ELF-1 (cell line): Measurements from ENCODE around the gene BATF3.
A peak's percentile ranks its signal among the peaks of the same experiment; 100 is the strongest.
"Not testable (repeated sequence)": the region's sequence is repeated elsewhere in the genome, so short reads cannot be mapped to it uniquely, and the experiment has no call there.

ENCODE experiments used
- DNase-seq: peaks from one replicate; pipeline ENCODE4 v3.0.0-alpha.2; 2016; ENCODE audit warnings: low read depth, low spot score

Gene BATF3, protein sequence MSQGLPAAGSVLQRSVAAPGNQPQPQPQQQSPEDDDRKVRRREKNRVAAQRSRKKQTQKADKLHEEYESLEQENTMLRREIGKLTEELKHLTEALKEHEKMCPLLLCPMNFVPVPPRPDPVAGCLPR

DNA sequence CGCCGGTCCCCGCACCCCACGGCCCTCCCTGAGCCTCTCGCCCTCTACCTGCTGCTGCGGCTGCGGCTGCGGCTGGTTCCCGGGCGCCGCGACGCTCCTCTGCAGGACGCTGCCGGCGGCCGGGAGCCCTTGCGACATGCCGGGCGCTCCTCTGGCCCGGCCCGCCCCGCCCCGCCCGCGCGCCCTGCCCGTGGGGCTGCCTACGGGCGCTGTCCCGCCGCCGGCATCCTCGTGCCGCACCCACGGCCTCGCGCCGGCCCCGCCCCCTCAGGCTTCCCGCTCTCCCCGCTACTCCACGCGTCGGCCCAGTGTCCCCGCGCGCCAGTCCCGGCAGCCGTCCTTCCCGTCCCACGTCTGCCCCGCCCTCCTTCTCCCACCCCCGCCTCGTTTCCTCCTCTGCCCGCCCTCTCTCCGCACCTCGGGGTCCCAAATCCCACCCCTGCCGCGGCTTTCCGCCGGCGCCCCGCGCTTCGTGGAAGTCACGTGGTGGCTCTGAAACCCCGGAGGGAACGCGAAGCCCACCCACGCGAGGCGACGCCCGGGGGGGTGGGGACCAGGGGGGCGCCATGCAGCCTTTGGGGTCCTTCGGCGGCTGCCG lies at the start of gene BATF3:
Gene BATF3 (minus strand): TSS at position 216 of the 598 bp plus-strand sequence. CDS start 78 bp downstream, at position 138.
- DNase-seq, result no peak

- DNase-seq, result no peak
Observed at GRCh38 chr1:212746546-212746945, 46.9 kb upstream of the BATF3 start.

DNA sequence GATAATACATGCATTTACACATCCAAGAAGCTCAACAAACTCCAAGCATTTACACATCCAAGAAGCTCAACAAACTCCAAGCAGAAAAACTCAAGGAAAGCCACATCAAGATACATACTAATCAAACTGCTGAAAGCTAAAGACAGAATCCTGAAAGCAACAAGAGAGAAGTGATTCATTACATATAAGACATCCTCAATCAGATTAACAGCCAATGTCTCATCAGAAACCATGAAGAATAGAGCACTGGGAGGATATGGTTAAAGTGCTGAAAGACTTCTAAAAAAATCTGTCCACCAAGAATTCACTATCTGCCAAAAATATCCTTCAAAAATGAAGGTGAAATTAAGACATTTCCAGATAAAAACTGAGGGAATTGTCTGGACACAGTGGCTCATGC lies 45.7 kb upstream of the BATF3 start:
- no peak for DNase-seq

DNA sequence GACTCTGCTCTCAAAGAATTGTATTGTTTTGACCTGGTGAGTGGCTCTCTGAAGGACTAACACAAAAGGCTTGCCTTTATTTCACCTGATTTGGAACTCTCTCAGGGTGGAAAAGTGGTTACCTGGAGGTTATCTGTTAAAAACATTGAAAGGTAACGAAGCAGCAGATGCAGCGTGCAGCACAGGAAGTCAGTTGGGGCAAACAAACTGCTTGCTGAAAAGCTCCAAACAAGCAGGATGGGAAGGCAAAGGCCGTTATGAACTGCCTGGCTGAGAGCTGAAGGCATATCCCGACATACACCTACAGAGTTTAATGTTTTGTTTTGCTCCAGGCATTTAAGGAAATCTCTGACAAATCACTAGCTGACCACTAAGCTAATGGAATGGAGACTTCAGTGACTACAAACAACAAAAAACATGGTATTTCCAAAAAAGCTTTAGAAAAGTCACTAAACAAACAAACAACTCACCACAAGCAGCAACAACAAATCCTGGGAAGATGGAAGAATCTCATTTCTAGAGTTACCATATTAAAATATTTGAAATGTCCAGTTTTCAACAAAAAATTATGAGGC lies 44.3 kb upstream of the BATF3 start:
- no peak for DNase-seq

DNA sequence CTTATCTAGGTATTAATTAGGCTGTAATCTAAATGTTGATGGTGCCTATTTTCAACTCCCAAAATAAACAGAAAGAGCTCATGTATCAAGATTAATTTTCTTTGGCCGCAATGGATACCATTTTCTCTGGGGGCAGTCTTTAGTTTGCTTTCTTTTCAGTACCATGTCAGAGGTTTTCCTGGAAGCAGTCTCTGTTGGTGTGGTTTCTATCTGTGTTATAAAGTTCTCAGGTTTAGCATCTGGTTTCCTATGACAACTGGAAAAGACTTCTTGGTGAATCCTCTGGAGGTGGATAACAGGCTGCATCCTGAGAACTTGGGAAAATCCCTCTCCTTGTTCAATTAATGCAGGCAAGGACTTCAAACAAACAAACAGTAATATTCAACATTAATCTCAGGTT lies 38.7 kb upstream of the BATF3 start:
- no peak for DNase-seq

- DNase-seq, result no peak
Observed at GRCh38 chr1:212737559-212737958, 37.9 kb upstream of the BATF3 start.

DNA sequence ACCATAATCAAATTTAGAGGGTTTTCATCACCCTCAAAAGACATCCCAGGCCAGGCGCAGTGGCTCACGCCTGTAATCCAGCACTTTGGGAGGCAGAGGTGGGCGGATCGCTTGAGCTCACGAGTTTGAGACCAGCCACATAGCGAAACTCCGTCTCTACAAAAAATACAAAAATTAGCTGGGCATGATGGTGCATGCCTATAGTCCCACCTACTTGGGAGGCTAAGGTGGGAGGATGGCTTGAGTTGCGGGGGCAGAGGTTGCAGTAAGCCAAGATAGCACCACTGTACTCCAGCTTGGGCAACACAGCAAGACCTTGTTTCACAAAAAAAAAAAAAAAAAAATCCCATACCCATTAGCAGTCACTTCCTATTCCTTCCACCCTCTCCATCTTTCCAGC lies 33.5 kb upstream of the BATF3 start:
- no peak for DNase-seq

- DNase-seq, result no peak
Observed at GRCh38 chr1:212731630-212732029, 32.0 kb upstream of the BATF3 start.

- DNase-seq, result no peak
Observed at GRCh38 chr1:212728606-212729005, 29.0 kb upstream of the BATF3 start.

DNA sequence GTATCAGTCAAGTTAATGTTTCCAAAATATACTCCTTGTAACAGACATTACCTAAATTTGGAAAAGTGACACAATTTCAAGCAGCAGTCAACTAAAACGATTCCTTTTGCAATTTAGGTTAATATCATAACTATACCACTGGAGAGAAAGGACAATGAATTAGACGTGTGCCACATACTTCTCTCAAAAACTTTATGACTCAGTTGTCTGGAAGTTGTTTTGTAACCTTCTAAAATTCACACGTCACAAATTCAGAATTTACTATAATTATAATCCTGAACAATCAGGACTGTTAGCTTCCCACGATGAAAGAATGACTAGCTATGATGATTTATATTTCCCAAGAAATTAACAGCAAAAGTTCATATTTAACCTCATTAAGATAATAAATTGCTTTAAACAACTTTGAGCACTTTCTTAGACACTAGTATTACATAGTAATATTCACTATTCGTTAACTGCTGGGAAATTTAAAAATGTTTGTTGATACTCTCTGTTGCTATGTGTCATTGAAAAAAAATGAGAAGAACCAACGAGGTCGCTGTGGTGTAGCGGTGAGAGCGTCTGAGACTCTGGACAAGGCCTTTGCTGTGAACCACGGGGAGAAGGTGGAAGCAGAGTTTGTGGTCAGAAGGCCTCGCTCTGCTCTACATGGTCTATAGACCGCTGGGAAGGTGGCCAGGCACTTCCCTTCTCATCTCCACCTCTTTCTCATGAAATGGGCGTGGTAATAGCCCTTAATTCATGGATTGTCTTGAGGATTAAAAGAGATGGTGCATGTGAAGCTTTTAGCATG lies 27.9 kb upstream of the BATF3 start:
- DNase-seq, result no peak

GRCh38 chr1:212724679-212725078 lies 25.0 kb upstream of the BATF3 start:
- DNase-seq, result not testable (repeated sequence)

- DNase-seq, result no peak
Observed at GRCh38 chr1:212722270-212722957, 22.8 kb upstream of the BATF3 start.

- no peak for DNase-seq
Observed at GRCh38 chr1:212721388-212722247, 22.0 kb upstream of the BATF3 start.

GRCh38 chr1:212719633-212720032 lies 20.0 kb upstream of the BATF3 start:
- DNase-seq, result no peak

GRCh38 chr1:212718499-212718898 lies 18.9 kb upstream of the BATF3 start:
- no peak for DNase-seq

DNA sequence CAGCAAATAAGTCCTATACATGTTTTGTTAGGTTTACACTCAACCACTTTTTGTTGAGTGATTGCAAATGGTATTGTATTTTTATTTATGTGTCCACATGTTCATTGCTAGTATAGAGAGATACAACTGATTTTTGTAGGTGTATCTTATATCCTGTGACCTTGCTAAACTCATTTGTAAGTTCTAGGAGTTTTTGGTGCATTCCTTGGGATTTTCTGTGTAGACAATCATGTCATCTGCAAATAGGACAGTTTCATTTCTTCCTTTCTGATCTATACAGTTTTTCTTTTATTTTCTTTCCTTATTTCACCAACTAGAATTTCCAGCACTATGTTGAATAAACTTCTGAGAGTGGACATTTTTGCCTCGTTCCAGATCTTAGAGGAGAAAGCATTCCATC lies 16.5 kb upstream of the BATF3 start:
- no peak for DNase-seq

DNA sequence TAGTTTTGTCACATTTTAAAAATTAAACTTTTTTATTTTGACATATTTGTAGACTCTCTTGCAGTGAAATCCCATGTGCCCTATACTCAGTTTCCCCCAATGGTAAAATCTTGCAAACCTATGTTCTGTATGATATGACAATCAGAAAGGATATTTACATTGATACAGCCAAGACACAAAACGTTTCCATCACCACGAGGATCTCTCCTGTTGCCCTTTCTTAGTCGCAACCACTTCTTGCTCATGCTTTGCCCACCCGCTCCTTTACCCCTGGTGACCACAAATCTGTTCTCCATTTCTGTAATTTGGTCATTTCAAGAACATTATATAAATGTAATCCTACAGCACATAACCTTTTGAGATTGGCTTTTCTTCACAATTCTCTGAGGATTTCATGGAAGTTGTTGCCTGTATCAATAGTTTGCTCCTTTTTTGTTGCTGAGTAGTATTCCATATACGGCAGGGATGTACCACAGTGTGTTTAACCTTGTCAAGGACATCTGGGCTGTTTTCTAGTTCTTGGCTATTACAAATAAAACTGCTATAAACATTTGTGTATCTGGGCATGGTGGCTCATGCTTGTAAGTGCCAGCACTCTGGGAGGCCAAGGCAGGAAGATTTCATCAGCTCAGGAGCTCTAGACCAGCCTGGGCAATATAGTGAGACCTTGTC lies 14.0 kb upstream of the BATF3 start:
- DNase-seq, result no peak

- DNase-seq, result peak; percentile 71
Observed at GRCh38 chr1:212712451-212713303, 13.0 kb upstream of the BATF3 start.

GRCh38 chr1:212711974-212712373 lies 12.3 kb upstream of the BATF3 start:
- DNase-seq, result not testable (repeated sequence)

GRCh38 chr1:212710566-212710965 lies 10.9 kb upstream of the BATF3 start:
- peak; percentile 24 for DNase-seq
